ENCODE measurements around the gene TBPL1.

DNA sequence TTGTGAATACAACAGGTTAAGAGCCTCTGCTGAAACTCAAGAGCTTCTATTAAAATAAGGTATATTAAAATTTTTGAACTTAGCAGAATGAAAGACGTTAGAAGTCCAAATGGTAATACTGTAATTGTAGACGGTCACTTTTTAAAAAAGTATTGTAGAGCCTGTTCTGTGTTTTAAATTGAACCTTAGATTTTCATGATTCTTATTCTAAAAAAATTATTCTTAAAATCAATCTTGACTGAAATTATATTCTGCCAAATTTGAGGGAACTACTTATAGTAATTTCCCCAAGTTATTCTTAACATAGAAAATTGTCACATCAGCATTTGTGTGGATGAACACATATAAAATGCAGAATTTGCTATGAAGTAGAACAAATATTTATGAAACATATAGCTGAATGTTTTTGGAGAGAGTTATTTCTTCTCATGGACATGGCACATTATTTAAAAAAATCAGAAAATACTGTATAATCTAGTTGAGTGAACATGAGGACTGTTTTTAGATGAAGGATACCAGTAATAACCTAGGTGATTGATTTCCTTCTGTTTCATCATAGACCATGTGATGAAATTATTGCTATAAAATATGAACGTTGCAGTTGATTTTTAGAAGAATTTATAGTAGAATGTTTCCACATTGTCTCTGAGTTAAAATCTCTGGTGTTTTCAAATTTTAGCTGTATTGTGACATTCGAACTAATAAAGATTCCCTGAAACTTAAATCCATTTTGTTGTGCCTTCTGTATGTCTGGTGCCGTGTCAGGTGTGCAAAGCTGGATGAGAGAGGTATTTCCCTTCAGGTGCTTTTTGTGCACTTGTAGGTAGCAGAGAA is 2.8 kb downstream of the TBPL1 start:
- no peak for TF ChIP-seq MYC (IDR thresholded peaks at IDR 0.05; ENCODE audit: low read depth, low read length)
- TF ChIP-seq CTCF (IDR thresholded peaks at IDR 0.05; ENCODE audit: low read depth, low read length): no peak
- TF ChIP-seq, protein P1, sequence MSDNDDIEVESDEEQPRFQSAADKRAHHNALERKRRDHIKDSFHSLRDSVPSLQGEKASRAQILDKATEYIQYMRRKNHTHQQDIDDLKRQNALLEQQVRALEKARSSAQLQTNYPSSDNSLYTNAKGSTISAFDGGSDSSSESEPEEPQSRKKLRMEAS (IDR thresholded peaks at IDR 0.05; ENCODE audit: low read depth, low read length): no peak
- no peak for TF ChIP-seq POLR2A (IDR thresholded peaks at IDR 0.05; ENCODE audit: extremely low read depth, insufficient read length)

Measured in NB4 (cell line).